Epithelial cell of proximal tubule (primary cell): ENCODE measurements around the gene AGPAT2. TPM values are rescaled to one million over a fixed set of nuclear protein-coding genes. Genes with fewer than 3 reads are reported as not detected.

ENCODE experiments used
- DNase-seq: peaks from one replicate; pipeline ENCODE4 v3.0.0-alpha.2; 2011; ENCODE audit warnings: low read depth
- H3K4me3 ChIP-seq: 2 replicates; pipeline ENCODE4 v1.5.1; 2011; ENCODE audit warnings: low read depth, mild to moderate bottlenecking, low read length
- total RNA-seq: library from RNA; depleted of rRNA; stranded (reverse); fragments of >200 nt; gene quantifications from 2 replicates; pipeline ENCODE4 v1.2.3, GENCODE V29; 2015
- TF ChIP-seq, protein P1 (sequence below): conservative IDR thresholded peaks from 2 replicates; pipeline ENCODE4 v1.5.1; 2012; ENCODE audit warnings: low read depth, mild to moderate bottlenecking, low read length

AGPAT2 gene
- total RNA-seq, 1 donor from 2014 or later, result 40.5 TPM

DNA sequence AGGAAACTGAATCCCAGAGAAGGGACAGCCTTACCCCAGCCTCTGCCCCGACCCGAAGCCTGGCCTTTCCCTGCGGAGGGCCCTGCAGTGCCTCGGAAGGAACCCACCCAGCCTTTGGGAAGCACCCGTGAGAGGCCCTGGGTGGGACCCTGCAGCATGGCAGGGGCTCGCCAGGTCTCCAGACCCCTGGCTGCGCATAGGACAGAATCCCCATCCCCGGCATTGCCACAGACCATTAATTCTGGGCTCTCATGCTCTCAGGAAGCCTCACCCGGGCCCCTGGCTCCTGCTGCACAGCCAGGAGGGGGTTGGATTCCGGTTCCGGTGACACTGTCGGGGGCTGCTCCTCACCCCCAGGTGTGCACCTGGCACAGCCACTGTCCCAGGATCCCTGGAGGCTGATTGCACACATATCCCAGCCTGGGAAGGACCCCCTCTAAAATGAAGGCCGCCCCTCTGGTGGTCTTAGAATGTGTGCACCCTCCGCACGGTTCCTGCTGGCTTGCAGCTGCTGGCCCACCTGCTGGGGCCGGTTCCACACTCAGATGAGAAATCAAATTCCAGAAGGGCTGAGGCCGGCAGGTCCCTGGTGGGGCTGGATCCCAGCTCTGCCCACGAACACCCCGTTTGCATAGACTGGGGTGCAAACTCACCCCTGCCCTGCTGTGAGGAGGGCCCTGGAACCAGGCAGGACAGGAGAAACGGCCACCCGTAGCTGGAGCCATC is 19.9 kb downstream of the AGPAT2 start:
- DNase-seq, result no peak
- TF ChIP-seq, protein P1, sequence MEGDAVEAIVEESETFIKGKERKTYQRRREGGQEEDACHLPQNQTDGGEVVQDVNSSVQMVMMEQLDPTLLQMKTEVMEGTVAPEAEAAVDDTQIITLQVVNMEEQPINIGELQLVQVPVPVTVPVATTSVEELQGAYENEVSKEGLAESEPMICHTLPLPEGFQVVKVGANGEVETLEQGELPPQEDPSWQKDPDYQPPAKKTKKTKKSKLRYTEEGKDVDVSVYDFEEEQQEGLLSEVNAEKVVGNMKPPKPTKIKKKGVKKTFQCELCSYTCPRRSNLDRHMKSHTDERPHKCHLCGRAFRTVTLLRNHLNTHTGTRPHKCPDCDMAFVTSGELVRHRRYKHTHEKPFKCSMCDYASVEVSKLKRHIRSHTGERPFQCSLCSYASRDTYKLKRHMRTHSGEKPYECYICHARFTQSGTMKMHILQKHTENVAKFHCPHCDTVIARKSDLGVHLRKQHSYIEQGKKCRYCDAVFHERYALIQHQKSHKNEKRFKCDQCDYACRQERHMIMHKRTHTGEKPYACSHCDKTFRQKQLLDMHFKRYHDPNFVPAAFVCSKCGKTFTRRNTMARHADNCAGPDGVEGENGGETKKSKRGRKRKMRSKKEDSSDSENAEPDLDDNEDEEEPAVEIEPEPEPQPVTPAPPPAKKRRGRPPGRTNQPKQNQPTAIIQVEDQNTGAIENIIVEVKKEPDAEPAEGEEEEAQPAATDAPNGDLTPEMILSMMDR, result no peak

DNA sequence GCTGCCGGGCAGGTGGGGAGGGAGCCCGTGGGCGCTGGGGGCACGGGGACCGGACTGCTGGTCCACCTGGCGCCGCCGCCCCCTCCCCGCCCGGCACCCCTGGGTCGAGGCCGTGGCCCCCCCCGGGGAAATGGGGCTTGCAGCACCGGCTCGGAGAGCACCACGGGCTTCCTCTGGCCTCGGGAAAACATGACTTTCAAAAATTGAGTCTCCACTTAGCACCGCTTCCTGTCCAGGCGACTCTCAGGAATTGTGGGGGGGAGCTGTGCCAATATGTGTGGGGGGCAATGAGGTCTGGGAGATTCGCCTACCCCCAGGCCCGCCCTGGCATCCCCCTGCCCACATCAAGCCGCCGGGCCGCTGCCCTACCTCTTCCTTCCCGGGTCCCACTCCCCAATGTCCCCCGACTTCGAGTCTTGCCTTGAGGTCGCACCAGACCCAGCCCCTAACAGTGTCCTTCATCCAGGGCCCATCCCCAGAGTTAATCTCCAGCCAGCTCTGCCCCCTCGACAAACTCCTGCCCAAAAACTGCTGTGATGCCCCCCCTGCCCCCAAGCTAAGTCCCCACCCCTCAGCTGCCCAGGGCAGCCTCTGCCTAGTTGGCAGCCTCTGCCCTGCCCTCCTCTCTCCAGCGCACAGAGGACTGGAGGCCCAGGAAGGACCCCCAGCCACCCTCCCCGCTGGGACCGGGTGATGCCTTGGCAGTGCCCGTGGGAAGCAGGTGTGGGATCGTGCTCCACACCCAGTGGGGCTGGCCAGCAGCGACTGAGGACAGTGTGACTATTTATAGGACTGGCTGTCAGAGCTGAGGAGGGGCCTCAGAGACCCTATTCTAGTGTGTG is 20.7 kb downstream of the AGPAT2 start:
- TF ChIP-seq, protein P1, result no peak
- DNase-seq, result no peak
- peak overlapping the region; percentile 6 for H3K4me3 ChIP-seq

More for the DNA sequence above, 19.9 kb downstream of the AGPAT2 start:
- H3K4me3 ChIP-seq, result no peak overlapping the region

- peak overlapping the region; percentile 6 for H3K4me3 ChIP-seq
- no peak for DNase-seq
- TF ChIP-seq, protein P1, result no peak
Measured at GRCh38 chr9:136665704-136666371, 21.4 kb downstream of the AGPAT2 start.

DNA sequence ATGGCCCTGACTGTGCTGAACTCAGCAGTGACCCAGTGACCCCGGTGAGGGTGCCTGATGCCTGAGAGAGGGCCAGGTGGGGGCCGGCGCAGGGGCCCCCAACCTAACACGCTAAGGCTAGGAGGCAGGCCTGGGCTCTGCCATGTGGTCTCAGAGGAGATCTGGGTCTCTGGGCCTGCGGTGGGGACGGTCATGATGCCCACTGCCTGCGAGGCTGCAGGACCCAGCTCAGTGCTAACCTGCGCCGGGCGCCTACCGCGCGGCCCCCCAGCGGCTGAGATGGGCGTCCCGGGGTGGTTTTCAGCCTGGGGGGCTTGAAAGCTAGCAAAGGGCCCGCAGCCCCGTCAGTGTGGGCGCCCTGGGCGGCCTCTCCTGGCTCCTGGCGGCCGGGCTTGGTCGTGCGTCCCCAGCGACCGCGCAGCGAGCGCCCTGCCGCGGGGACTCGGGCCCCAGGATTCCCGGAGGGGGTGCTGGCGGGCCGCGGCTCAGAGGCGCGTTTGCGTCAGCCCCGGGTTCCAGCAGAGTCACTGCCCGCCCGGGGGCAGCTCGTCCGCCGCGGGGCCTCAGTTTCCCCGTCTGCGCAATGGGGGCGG is 22.1 kb downstream of the AGPAT2 start:
- no peak for DNase-seq
- TF ChIP-seq, protein P1, result no peak
- peak overlapping the region; percentile 26 for H3K4me3 ChIP-seq

DNA sequence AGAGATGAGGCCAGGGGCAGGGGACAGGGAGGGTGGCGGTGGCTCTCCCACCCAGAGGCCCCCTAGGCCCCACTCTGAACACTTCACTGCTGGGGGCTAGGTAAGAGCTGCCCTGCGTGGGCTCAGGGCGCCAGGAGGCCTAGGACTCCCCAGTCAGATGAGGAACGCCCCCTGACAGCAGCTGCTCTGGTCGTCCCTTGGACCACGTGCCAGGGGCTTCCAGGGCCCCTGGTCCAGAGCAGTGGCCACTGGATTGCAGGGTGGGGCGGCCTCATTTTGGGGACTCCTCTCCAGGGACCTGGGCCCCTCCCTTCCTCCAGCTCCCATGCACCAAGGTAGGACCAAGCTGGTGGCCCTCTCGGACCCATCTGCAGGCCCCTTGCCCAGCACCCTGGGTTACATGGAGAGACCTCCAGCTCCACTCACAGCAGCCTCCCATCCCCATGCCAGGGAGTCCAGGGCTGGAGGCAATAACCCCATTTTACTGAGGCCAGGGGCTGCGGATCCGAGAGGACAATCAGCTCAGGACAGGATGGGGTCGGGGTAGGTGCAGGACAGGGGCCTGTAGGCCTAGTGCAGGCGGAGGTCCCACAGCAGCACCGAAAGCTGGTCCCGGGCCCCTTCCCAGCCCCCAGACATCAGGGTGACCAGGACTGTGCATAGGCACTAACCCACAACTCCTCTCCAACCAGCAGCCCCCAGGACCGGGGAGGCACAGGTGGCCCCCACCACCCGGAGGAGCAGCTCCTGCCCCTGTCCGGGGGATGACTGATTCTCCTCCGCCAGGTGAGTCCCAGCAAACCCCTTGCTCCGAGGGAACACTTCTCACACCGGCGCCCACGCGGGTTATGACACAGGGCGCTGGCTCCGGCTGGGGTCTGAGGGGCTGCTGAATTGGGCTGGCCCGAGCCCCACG is 23.0 kb downstream of the AGPAT2 start:
- no peak for DNase-seq
- H3K4me3 ChIP-seq, result no peak overlapping the region
- TF ChIP-seq, protein P1, result no peak
